ENCODE results near the gene PLD1. TPM values are rescaled to one million over a fixed set of nuclear protein-coding genes. Genes with fewer than 3 reads are reported as not detected.
"Not testable (repeated sequence)": the region's sequence is repeated elsewhere in the genome, so short reads cannot be mapped to it uniquely, and the experiment has no call there.

PLD1 gene
- total RNA-seq, 3 donors from 2014 or later = 0.52 to 1.3 (median 0.66) TPM

DNA sequence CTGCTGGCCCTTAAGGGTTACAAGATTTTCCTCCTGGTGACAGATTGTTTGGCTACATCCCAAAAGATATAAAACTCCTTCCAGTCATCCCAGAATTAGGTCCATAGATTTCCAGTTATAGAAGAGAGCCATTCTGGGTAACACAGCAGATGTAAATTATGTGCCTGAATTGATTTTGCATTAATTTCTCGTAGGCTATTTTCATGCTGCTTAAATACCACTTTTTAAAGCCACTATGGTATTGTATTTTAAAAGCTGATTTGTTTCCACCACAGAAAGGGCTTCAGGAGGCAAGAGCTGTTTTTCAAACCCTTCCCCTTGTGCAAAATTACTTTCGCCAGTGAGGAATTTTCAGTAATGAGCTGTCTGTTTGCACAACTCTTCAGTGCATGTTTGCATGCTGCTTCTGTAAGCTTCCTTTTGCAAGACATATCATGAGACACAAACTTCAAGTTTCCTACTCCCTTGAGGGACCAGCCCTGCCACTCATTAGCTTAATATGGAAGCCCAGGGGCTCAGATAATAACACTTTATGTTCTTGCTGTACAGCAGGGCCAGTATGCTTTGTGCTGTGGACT is 244.7 kb downstream of the PLD1 start:
- no peaks in the 10 kb centered on the region for H3K9me3 Mint-ChIP-seq
- ATAC-seq = no peak
- no peak for DNase-seq
- H3K4me1 Mint-ChIP-seq (ENCODE audit: low read depth) = peaks cover 13% of the 10 kb centered on the region
- H3K4me3 Mint-ChIP-seq = no peak overlapping the region
- H3K27me3 Mint-ChIP-seq (ENCODE audit: low read depth) = no peaks in the 10 kb centered on the region
- no peaks in the 10 kb centered on the region for H3K36me3 Mint-ChIP-seq (ENCODE audit: insufficient read depth)

GRCh38 chr3:171564748-171565480 is 245.4 kb downstream of the PLD1 start:
- H3K4me3 Mint-ChIP-seq = no peak overlapping the region
- no peak for ATAC-seq
- H3K9me3 Mint-ChIP-seq = no peaks in the 10 kb centered on the region

DNA sequence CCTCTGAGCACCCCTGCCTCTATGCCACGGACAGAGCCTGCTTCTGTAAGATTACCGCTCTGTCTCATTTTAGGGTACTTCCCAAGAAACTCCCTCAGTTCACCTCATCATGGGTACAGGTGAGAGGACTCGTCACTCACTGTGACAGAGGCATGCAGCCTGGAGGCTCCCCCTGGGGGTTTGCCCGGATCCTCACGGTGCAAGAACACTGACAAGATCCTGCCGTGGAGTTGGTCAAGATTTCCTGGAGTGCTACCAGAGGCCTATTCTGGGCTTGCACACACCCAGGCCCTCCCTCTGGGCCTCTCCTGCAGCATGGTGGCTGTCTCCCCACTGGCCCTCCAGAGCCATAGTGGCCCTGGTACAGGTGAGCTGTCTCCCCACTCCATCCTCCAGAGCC is 247.0 kb downstream of the PLD1 start:
- no peaks in the 10 kb centered on the region for H3K36me3 Mint-ChIP-seq (ENCODE audit: insufficient read depth)
- DNase-seq (no peak), ATAC-seq (no peak)
- no peak overlapping the region for H3K4me3 Mint-ChIP-seq
- peaks cover 13% of the 10 kb centered on the region for H3K4me1 Mint-ChIP-seq (ENCODE audit: low read depth)
- H3K9me3 Mint-ChIP-seq = no peaks in the 10 kb centered on the region
- H3K27me3 Mint-ChIP-seq (ENCODE audit: low read depth) = no peaks in the 10 kb centered on the region

More at GRCh38 chr3:171564748-171565480, 245.4 kb downstream of the PLD1 start:
- H3K4me1 Mint-ChIP-seq (ENCODE audit: low read depth) = peaks cover 13% of the 10 kb centered on the region
- DNase-seq = no peak
- no peaks in the 10 kb centered on the region for H3K36me3 Mint-ChIP-seq (ENCODE audit: insufficient read depth)
- no peaks in the 10 kb centered on the region for H3K27me3 Mint-ChIP-seq (ENCODE audit: low read depth)

- H3K27me3 Mint-ChIP-seq (ENCODE audit: low read depth) = not testable (repeated sequence)
- peaks cover 16% of the 10 kb centered on the region for H3K4me1 Mint-ChIP-seq (ENCODE audit: low read depth)
Measured at GRCh38 chr3:171562459-171562858, 247.8 kb downstream of the PLD1 start.

DNA sequence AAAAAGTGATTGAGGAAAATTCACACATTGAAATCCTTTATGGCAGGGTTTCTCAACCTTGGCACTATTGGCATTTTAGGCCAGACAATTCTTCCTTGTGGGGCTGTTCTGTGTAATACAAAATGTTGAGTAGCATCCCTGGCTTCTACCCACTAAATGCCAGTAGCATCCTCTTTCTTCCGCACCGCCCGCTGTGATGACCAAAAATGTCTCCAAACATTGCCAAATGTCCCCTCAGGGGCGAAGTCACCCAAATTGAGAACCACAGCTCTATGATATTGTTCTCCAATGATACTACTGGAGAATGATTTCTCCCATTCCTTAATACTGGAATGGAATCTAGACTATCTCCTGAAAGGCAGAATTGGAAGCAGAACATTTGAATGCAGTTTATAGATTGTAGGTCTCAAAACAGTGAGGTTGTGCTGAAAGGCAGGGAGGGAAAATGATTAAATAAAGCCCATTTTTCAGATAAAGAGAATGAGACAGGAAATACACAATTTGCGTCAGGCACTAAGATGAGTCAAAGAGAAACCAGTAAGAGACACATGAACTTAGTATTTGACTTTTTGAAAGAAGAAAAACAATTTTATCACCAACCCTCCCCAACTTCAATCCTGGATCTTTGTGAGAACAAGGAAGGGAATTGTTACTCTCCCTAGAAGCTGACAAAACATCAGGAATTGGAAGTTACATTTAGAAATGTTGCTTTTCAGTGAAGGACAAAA is 248.5 kb downstream of the PLD1 start:
- DNase-seq (no peak), ATAC-seq (no peak)
- H3K4me3 Mint-ChIP-seq = peak overlapping the region; percentile 17
- H3K4me1 Mint-ChIP-seq (ENCODE audit: low read depth) = peaks cover 16% of the 10 kb centered on the region
- no peaks in the 10 kb centered on the region for H3K36me3 Mint-ChIP-seq (ENCODE audit: insufficient read depth)
- no peaks in the 10 kb centered on the region for H3K27me3 Mint-ChIP-seq (ENCODE audit: low read depth)
- no peaks in the 10 kb centered on the region for H3K9me3 Mint-ChIP-seq

More at GRCh38 chr3:171562459-171562858, 247.8 kb downstream of the PLD1 start:
- not testable (repeated sequence) for H3K9me3 Mint-ChIP-seq; ATAC-seq; H3K4me3 Mint-ChIP-seq; DNase-seq; H3K36me3 Mint-ChIP-seq (ENCODE audit: insufficient read depth)

- DNase-seq (no peak), ATAC-seq (no peak)
- no peaks in the 10 kb centered on the region for H3K27me3 Mint-ChIP-seq (ENCODE audit: low read depth)
- H3K9me3 Mint-ChIP-seq = no peaks in the 10 kb centered on the region
- no peaks in the 10 kb centered on the region for H3K36me3 Mint-ChIP-seq (ENCODE audit: insufficient read depth)
- H3K4me1 Mint-ChIP-seq (ENCODE audit: low read depth) = peaks cover 18% of the 10 kb centered on the region
- H3K4me3 Mint-ChIP-seq = no peak overlapping the region
Measured at GRCh38 chr3:171559586-171559985, 250.7 kb downstream of the PLD1 start.

DNA sequence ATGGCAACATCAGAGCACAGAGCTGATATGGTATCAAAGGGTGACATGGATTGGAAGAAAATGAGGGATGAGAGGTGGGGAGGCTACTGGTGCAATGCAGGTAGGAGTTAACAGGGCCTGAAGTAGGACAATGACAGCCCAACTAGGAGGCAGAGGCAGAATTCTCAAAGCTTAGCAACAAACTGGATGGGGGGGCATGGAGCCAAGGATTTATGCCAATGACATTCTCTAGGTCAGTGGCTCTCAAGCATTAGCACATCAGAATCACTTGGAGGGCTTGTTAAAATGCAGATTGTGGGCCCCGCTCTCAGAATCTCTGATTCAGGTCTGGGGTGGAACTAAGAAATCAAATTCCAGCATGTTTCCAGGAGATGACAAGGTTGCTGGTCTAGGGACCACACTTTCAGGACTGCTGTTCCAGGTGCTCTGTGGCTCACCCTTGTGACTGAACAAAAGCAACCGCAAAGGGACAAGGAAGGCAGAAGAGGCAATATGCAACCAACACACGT is 252.0 kb downstream of the PLD1 start:
- ATAC-seq = no peak
- no peaks in the 10 kb centered on the region for H3K27me3 Mint-ChIP-seq (ENCODE audit: low read depth)
- H3K36me3 Mint-ChIP-seq (ENCODE audit: insufficient read depth) = no peaks in the 10 kb centered on the region
- no peak for DNase-seq
- H3K9me3 Mint-ChIP-seq = no peaks in the 10 kb centered on the region
- no peak overlapping the region for H3K4me3 Mint-ChIP-seq
- peaks cover 18% of the 10 kb centered on the region for H3K4me1 Mint-ChIP-seq (ENCODE audit: low read depth)

DNA sequence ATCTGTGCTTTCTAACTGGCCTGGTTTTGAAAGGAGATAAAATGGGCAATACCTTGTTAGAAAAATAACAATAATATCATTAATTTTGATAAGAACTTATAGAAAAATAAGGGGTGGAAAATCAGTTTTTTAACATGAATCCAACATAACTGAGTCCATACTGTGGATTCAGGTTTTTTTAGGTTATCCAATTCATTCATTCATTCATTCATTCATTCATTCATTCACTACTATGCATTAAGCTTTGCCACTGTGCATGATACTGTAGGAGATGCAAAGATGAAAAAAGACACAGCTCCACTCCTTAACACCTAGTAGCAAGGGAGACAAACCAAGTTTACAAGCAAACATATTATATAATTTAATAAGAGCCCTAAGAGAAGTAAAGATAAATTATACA is 253.1 kb downstream of the PLD1 start:
- no peak for ATAC-seq

DNA sequence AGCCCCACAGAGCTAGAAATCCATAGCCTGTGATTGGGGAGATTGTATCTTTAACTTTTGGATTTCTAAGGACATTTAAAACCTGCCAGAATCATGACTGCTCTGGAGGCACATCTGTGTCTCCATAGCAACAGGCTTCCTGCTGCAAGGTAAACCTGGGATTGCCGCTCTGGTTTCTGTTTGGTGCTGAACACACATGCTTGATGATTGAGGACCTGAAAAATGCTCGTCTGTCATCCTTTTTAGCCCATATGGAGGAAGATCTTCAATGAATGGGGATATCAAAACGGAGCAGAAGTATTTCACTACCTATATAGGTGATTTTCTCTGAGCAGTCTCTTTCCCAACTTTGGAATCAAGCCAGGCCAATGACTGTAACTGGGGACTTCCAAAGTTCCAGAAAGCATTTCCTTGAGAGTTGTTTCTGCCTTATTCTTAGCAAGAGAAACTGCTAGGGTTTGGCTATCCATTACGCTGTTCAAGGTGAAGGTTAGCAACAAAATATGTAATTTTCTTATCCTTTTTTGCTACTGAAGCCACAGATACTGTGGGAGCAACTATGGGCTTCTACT is 253.6 kb downstream of the PLD1 start:
- DNase-seq = no peak
- H3K9me3 Mint-ChIP-seq = no peaks in the 10 kb centered on the region
- H3K4me3 Mint-ChIP-seq = no peak overlapping the region

More for the DNA sequence above, 253.1 kb downstream of the PLD1 start:
- Mint-ChIP-seq H3K36me3 (ENCODE audit: insufficient read depth) (no peaks in the 10 kb centered on the region), H3K27me3 (ENCODE audit: low read depth) (no peaks in the 10 kb centered on the region), H3K4me1 (ENCODE audit: low read depth) (peaks cover 15% of the 10 kb centered on the region), H3K9me3 (no peaks in the 10 kb centered on the region), H3K4me3 (no peak overlapping the region)
- DNase-seq = no peak

DNA sequence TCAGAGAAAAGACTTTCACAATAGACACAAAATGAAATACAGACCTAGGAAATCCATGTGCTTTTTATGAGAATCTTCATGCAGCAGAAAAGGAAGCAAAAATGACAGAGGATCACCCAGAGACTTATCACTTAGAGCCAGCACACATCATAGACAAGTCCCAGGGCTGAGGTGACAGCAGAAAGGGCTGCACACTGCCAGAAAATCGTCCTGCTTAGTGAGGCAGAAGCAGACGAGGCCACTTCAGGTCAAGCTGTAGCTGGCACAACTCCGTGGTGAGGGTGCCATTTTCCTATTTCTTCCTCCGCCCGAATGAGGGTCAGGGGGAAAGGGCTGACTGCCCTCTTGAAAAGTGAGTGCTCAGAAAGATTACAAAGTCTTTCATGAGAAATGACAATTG is 254.1 kb downstream of the PLD1 start:
- ATAC-seq (no peak), DNase-seq (no peak)
- Mint-ChIP-seq H3K4me3 (no peak overlapping the region), H3K4me1 (ENCODE audit: low read depth) (peaks cover 5% of the 10 kb centered on the region), H3K36me3 (ENCODE audit: insufficient read depth) (no peaks in the 10 kb centered on the region), H3K9me3 (no peaks in the 10 kb centered on the region), H3K27me3 (ENCODE audit: low read depth) (no peaks in the 10 kb centered on the region)

More for the DNA sequence above, 253.6 kb downstream of the PLD1 start:
- no peak for ATAC-seq
- H3K27me3 Mint-ChIP-seq (ENCODE audit: low read depth) = no peaks in the 10 kb centered on the region
- peaks cover 9% of the 10 kb centered on the region for H3K4me1 Mint-ChIP-seq (ENCODE audit: low read depth)
- no peaks in the 10 kb centered on the region for H3K36me3 Mint-ChIP-seq (ENCODE audit: insufficient read depth)

- DNase-seq (no peak), ATAC-seq (no peak)
- Mint-ChIP-seq H3K36me3 (ENCODE audit: insufficient read depth) (no peaks in the 10 kb centered on the region), H3K9me3 (no peaks in the 10 kb centered on the region), H3K4me1 (ENCODE audit: low read depth) (peaks cover 4% of the 10 kb centered on the region), H3K27me3 (ENCODE audit: low read depth) (no peaks in the 10 kb centered on the region), H3K4me3 (no peak overlapping the region)
Measured at GRCh38 chr3:171553086-171553485, 257.2 kb downstream of the PLD1 start.

- Mint-ChIP-seq H3K27me3 (ENCODE audit: low read depth) (no peaks in the 10 kb centered on the region), H3K4me3 (no peak overlapping the region), H3K36me3 (ENCODE audit: insufficient read depth) (no peaks in the 10 kb centered on the region), H3K9me3 (no peaks in the 10 kb centered on the region), H3K4me1 (ENCODE audit: low read depth) (peaks cover 1% of the 10 kb centered on the region)
- DNase-seq = no peak
- ATAC-seq = no peak
Measured at GRCh38 chr3:171552531-171552930, 257.8 kb downstream of the PLD1 start.

GRCh38 chr3:171551296-171551695 is 259.0 kb downstream of the PLD1 start:
- Mint-ChIP-seq H3K27me3 (ENCODE audit: low read depth) (no peaks in the 10 kb centered on the region), H3K4me3 (no peak overlapping the region), H3K9me3 (no peaks in the 10 kb centered on the region), H3K4me1 (ENCODE audit: low read depth) (no peaks in the 10 kb centered on the region), H3K36me3 (ENCODE audit: insufficient read depth) (no peaks in the 10 kb centered on the region)
- no peak for DNase-seq
- no peak for ATAC-seq

All from activated T-cell treated with anti-CD3 and anti-CD28 coated beads, Interleukin-2, amount 50 U/mL, for 4 hours (primary cell).